Measurements from ENCODE around the gene TRAM2. TPM values are rescaled to one million over a fixed set of nuclear protein-coding genes. Genes with fewer than 3 reads are reported as not detected.

TRAM2 gene
- total and polyA plus RNA-seq, 2 of the 13 experiments (the other 11 are each of a cell fraction or from before 2014, with no cell fraction given), result 49.1 to 72.5 TPM

DNA sequence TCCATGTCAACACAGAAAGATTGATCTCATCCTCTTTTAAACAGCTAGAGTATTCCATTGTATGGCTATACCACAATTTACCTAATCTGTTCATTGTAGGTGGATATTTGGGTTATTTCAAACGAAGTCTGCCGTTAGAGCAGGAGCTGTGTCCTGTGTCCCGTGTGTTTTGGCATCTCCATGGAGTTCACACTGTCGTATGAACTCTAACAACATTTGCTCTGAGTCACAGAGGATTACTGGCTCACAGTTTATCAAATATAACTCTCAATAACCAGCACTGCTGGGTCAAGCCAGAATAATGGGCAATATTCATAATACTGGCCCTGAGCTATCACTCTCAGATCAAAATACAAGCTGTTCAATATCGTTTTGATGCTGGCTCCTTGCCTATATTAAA, 16.4 kb downstream of the TRAM2 start:
- H2AFZ ChIP-seq (ENCODE audit: low read length), result no peak overlapping the region
- peaks cover 65% of the 10 kb centered on the region for H3K4me1 ChIP-seq (ENCODE audit: insufficient read depth, low read length)
- no peak overlapping the region for H3K27ac ChIP-seq (ENCODE audit: extremely low read length, insufficient read depth, low read length)
- peaks cover 3 to 26% of the 10 kb centered on the region in 2 experiments; a peak in 4 of 5 replicates for H3K36me3 ChIP-seq (replicated peaks in 1 of 2; ENCODE audit: control insufficient read depth in 1 of 2, insufficient read depth in 2 of 2, low read length in 2 of 2)
- H3K4me2 ChIP-seq (ENCODE audit: low read depth, low read length), result no peak overlapping the region
- H3K4me3 ChIP-seq (replicated peaks in 1 of 3; ENCODE audit: insufficient read depth in 1 of 3, low read depth in 2 of 3, low read length in 3 of 3), result no peak overlapping the region
- no TSS peak for BruUV-seq (replicated peaks)
- WGBS (ENCODE audit: low lambda C conversion rate), result 69% methylated on average over 5 of the region's 5 CpGs
- peaks cover 94% of the 10 kb centered on the region for H3K79me2 ChIP-seq (ENCODE audit: insufficient read depth, low read length)
- intact Hi-C loops (cut with micrococcal nuclease; ENCODE audit: unreplicated experiment), result no loop called here
- in situ Hi-C loops (cut with HindIII; ENCODE audit: extremely low pct_ligation_motif_present, low pct_unique_long_range_greater_than_20kb), result no loop called here
- H3K9me3 ChIP-seq (ENCODE audit: low read length), result no peaks in the 10 kb centered on the region
- ChIA-PET POLR2A (interaction anchor here (1.0 to 1.4 kb wide), 2 partner anchors 16 to 38 kb away, joined by 3 to 7 read pairs; partner anchors contain the start of gene TRAM2), CTCF (ENCODE audit: low intra/inter-chr PET ratio, low total read pairs) (no interaction called here)
- H3K27me3 ChIP-seq (ENCODE audit: control insufficient read depth in 1 of 2, insufficient read depth in 2 of 2, low read length in 2 of 2), result no peaks in the 10 kb centered on the region
- no peak overlapping the region for H3K9ac ChIP-seq (ENCODE audit: insufficient read depth, low read depth, low read length)
- H4K20me1 ChIP-seq (ENCODE audit: insufficient read depth, low read length), result peaks cover 55% of the 10 kb centered on the region
- DNase-seq (ENCODE audit: low spot score), result no peak
- ATAC-seq, result peak; percentile 47; the same call in 2 of the 3 replicates
- TF ChIP-seq MEIS2 (CRISPR knock-in tag; IDR thresholded peaks at IDR 0.05) (no peak), POLR2G (IDR thresholded peaks at IDR 0.05; ENCODE audit: low read depth, low read length) (no peak), RBFOX2 (IDR thresholded peaks at IDR 0.05; ENCODE audit: low read depth, low read length) (no peak), PRMT3 (CRISPR knock-in tag; IDR thresholded peaks at IDR 0.05; ENCODE audit: borderline replicate concordance, low read depth) (no peak), CBX5 (CRISPR knock-in tag; IDR thresholded peaks at IDR 0.05; ENCODE audit: borderline replicate concordance) (no peak), RFX5 (IDR thresholded peaks at IDR 0.05; ENCODE audit: low read depth, low read length) (no peak), NFKB2 (CRISPR knock-in tag; IDR thresholded peaks at IDR 0.05; ENCODE audit: borderline replicate concordance) (no peak)
- no peak for FAIRE-seq

DNA sequence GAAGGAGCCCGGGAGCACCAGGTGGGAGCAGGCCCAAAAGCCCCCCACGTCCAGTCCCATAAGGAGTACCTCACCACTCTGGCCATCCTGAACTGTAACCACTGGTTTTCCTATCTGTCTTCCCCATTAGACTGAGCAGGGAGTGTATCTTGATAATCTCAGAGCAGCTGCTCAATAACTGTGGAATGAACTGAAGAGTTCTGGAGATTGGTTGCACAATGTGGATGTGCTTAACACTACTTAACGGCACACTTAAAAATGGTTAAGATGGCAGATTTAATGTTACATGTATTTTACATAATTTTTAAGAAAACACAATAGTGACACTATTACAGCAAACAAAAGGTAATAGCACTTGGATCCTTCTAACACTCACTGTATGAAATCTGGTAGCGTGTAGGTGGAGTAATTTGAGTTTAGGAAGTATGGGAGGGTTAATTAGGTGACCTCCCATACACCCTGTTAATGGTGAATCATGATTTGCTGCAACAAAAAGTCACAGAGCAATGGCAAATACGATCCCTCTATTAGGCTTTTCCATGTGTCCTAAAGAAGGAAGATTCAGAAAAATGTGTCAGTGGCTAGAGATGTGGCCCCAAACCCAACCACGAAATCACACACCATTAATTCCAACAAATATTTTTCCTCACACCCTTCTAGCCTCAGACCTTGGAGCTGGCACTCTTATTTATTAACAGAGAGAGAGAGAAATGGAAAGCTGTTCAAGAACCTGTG, 18.4 kb downstream of the TRAM2 start:
- ATAC-seq, result no peak
- ChIA-PET POLR2A (interaction anchor here (1.5 kb wide), 1 partner anchor 30 kb away, joined by 3 read pairs; no protein-coding TSS in a partner anchor), CTCF (ENCODE audit: low intra/inter-chr PET ratio, low total read pairs) (no interaction called here)
- H3K27me3 ChIP-seq (ENCODE audit: control insufficient read depth in 1 of 2, insufficient read depth in 2 of 2, low read length in 2 of 2), result no peaks in the 10 kb centered on the region
- no peak overlapping the region for H3K4me3 ChIP-seq (replicated peaks in 1 of 3; ENCODE audit: insufficient read depth in 1 of 3, low read depth in 2 of 3, low read length in 3 of 3)
- H3K9ac ChIP-seq (ENCODE audit: insufficient read depth, low read depth, low read length), result no peak overlapping the region
- BruUV-seq (replicated peaks), result no TSS peak
- no peak for FAIRE-seq
- DNase-seq (ENCODE audit: low spot score), result no peak
- WGBS (ENCODE audit: low lambda C conversion rate), result 96% methylated on average over 6 of the region's 6 CpGs
- H3K27ac ChIP-seq (ENCODE audit: extremely low read length, insufficient read depth, low read length), result no peak overlapping the region
- peaks cover 49% of the 10 kb centered on the region for H4K20me1 ChIP-seq (ENCODE audit: insufficient read depth, low read length)
- in situ Hi-C loops (cut with HindIII; ENCODE audit: extremely low pct_ligation_motif_present, low pct_unique_long_range_greater_than_20kb), result no loop called here
- peaks cover 94% of the 10 kb centered on the region for H3K79me2 ChIP-seq (ENCODE audit: insufficient read depth, low read length)
- H2AFZ ChIP-seq (ENCODE audit: low read length), result no peak overlapping the region
- H3K4me1 ChIP-seq (ENCODE audit: insufficient read depth, low read length), result peaks cover 56% of the 10 kb centered on the region
- H3K4me2 ChIP-seq (ENCODE audit: low read depth, low read length), result no peak overlapping the region
- no peaks in the 10 kb centered on the region for H3K9me3 ChIP-seq (ENCODE audit: low read length)
- intact Hi-C loops (cut with micrococcal nuclease; ENCODE audit: unreplicated experiment), result no loop called here
- peaks cover 7 to 31% of the 10 kb centered on the region in 2 experiments for H3K36me3 ChIP-seq (replicated peaks in 1 of 2; ENCODE audit: control insufficient read depth in 1 of 2, insufficient read depth in 2 of 2, low read length in 2 of 2)
- TF ChIP-seq PRDM15 (CRISPR knock-in tag; IDR thresholded peaks at IDR 0.05) (no peak), GMEB1 (CRISPR knock-in tag; IDR thresholded peaks at IDR 0.05; ENCODE audit: borderline replicate concordance) (no peak), ZNF558 (CRISPR knock-in tag; IDR thresholded peaks at IDR 0.05; ENCODE audit: borderline replicate concordance) (no peak), SMARCC2 (IDR thresholded peaks at IDR 0.05) (no peak), PAX8 (CRISPR knock-in tag; IDR thresholded peaks at IDR 0.05; ENCODE audit: borderline replicate concordance) (no peak), SPEN (CRISPR knock-in tag; IDR thresholded peaks at IDR 0.05; ENCODE audit: low read depth) (no peak)

Data from HepG2 (cell line).